Spleen (tissue), 7 donors: ENCODE results near the gene HSPB6.

Experiments used
- POLR2A ChIP-seq, 3 donors: fragments of 450-650 bp; IDR thresholded peaks; one replicate each; pipeline ENCODE4 v1.5.1; 2017; ENCODE audit warnings: antibody characterized with exemption in 3 of 3, mild to moderate bottlenecking in 1 of 3
- POLR2AphosphoS5 ChIP-seq, 3 donors: sonication (generic); formaldehyde crosslinking; IDR thresholded peaks; one replicate each; pipeline ENCODE4 v1.5.1; 2017; ENCODE audit warnings: antibody characterized with exemption in 3 of 3
- TF ChIP-seq, protein P1 (sequence below), 11 experiments: fragments of 200-600 bp in 7 of 11; fragments of 450-650 bp in 4 of 11; sonication (generic) in 4 of 11; IDR thresholded peaks in 8 of 11; conservative IDR thresholded peaks in 3 of 11; 1 replicate in 7 of 11; 2 replicates in 4 of 11; pipeline versions ENCODE4 v1.4.0 to v1.8.0; 2016 to 2021; ENCODE audit warnings: antibody characterized with exemption in 11 of 11, inconsistent platforms in 4 of 11, mild to moderate bottlenecking in 1 of 11
- donor health status: DM: no; HTN: no; CAD: no; lungs with moderate emphysema.
- donor health status: DM: no; HTN: no; CAD: no.
- donor health status: DM: no; HTN: no; CAD: no.

DNA sequence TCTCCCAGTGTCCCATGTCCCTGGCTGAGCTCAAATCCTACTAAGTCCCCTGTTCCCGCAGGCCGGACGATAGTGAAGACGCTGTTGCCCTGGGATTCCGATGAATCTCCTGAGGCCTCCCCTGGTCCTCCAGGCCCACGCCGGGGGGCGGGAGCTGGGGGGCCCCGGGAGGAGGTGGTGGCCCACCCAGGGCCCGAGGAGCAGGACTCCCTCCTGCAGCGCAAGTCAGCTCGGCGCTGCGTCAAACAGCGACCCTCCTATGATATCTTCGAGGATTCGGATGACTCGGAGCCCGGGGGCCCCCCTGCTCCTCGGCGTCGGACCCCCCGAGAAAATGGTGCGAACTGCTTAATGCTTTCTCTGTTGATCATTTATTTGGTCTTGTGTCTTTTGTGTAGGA lies 33.2 kb downstream of the HSPB6 start:
- TF ChIP-seq, protein P1, sequence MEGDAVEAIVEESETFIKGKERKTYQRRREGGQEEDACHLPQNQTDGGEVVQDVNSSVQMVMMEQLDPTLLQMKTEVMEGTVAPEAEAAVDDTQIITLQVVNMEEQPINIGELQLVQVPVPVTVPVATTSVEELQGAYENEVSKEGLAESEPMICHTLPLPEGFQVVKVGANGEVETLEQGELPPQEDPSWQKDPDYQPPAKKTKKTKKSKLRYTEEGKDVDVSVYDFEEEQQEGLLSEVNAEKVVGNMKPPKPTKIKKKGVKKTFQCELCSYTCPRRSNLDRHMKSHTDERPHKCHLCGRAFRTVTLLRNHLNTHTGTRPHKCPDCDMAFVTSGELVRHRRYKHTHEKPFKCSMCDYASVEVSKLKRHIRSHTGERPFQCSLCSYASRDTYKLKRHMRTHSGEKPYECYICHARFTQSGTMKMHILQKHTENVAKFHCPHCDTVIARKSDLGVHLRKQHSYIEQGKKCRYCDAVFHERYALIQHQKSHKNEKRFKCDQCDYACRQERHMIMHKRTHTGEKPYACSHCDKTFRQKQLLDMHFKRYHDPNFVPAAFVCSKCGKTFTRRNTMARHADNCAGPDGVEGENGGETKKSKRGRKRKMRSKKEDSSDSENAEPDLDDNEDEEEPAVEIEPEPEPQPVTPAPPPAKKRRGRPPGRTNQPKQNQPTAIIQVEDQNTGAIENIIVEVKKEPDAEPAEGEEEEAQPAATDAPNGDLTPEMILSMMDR (IDR thresholded peaks at IDR 0.05 in 8 of 11, conservative IDR thresholded peaks at IDR 0.05 in 3 of 11), result no peak
- TF ChIP-seq POLR2A (IDR thresholded peaks at IDR 0.05), result no peak
- TF ChIP-seq POLR2AphosphoS5 (IDR thresholded peaks at IDR 0.05), result no peak
